ENCODE measurements around the gene INTS1.

INTS1 gene

GRCh38 chr7:1466524-1467271 is 37.5 kb downstream of the INTS1 start:
- Mint-ChIP-seq H3K4me1 (ENCODE audit: low read depth) (peaks cover under 1% of the 10 kb centered on the region), H3K4me3 (no peak overlapping the region), H3K27me3 (no peaks in the 10 kb centered on the region), H3K36me3 (ENCODE audit: low read depth) (peaks cover 13% of the 10 kb centered on the region), H3K9me3 (no peaks in the 10 kb centered on the region), H3K27ac (no peak overlapping the region)
- DNase-seq: no peak

GRCh38 chr7:1464694-1465093 is 39.5 kb downstream of the INTS1 start:
- Mint-ChIP-seq H3K27me3 (no peaks in the 10 kb centered on the region), H3K4me1 (ENCODE audit: low read depth) (peaks cover 6% of the 10 kb centered on the region), H3K9me3 (no peaks in the 10 kb centered on the region), H3K4me3 (no peak overlapping the region), H3K27ac (no peak overlapping the region), H3K36me3 (ENCODE audit: low read depth) (peaks cover 6% of the 10 kb centered on the region)
- DNase-seq: no peak

GRCh38 chr7:1463676-1464223 is 40.4 kb downstream of the INTS1 start:
- Mint-ChIP-seq H3K4me1 (ENCODE audit: low read depth) (peaks cover 6% of the 10 kb centered on the region), H3K36me3 (ENCODE audit: low read depth) (peaks cover 3% of the 10 kb centered on the region), H3K27me3 (no peaks in the 10 kb centered on the region), H3K27ac (no peak overlapping the region), H3K4me3 (no peak overlapping the region), H3K9me3 (no peaks in the 10 kb centered on the region)
- no peak for DNase-seq

- H3K9me3 Mint-ChIP-seq: no peaks in the 10 kb centered on the region
- no peaks in the 10 kb centered on the region for H3K27me3 Mint-ChIP-seq
- no peak for DNase-seq
- peaks cover 12% of the 10 kb centered on the region for H3K4me1 Mint-ChIP-seq (ENCODE audit: low read depth)
- H3K36me3 Mint-ChIP-seq (ENCODE audit: low read depth): no peaks in the 10 kb centered on the region
- peak overlapping the region; percentile 8 for H3K27ac Mint-ChIP-seq
- no peak overlapping the region for H3K4me3 Mint-ChIP-seq
Measured at GRCh38 chr7:1461646-1462375, 42.4 kb downstream of the INTS1 start.

- H3K36me3 Mint-ChIP-seq (ENCODE audit: low read depth): no peaks in the 10 kb centered on the region
- no peaks in the 10 kb centered on the region for H3K27me3 Mint-ChIP-seq
- H3K4me3 Mint-ChIP-seq: no peak overlapping the region
- no peak for DNase-seq
- H3K27ac Mint-ChIP-seq: no peak overlapping the region
- H3K4me1 Mint-ChIP-seq (ENCODE audit: low read depth): peaks cover 12% of the 10 kb centered on the region
- no peaks in the 10 kb centered on the region for H3K9me3 Mint-ChIP-seq
Measured at GRCh38 chr7:1460821-1461645, 43.2 kb downstream of the INTS1 start.

- Mint-ChIP-seq H3K27ac (peak overlapping the region; percentile 26), H3K36me3 (ENCODE audit: low read depth) (no peaks in the 10 kb centered on the region), H3K4me1 (ENCODE audit: low read depth) (peaks cover 12% of the 10 kb centered on the region), H3K9me3 (no peaks in the 10 kb centered on the region), H3K4me3 (peak overlapping the region; percentile 61), H3K27me3 (no peaks in the 10 kb centered on the region)
- DNase-seq: no peak
Measured at GRCh38 chr7:1459920-1460820, 44.0 kb downstream of the INTS1 start.

GRCh38 chr7:1459512-1459892 is 44.7 kb downstream of the INTS1 start:
- H3K9me3 Mint-ChIP-seq: no peaks in the 10 kb centered on the region

GRCh38 chr7:1458683-1459511 is 45.3 kb downstream of the INTS1 start, which contains the start of gene MICALL2:
TSS of gene MICALL2 (minus strand) at chr7:1459470. CDS start at chr7:1459326, 144 bp downstream.
- no peak for DNase-seq
- Mint-ChIP-seq H3K4me3 (peak within 1 kb of the TSS; percentile 75), H3K36me3 (ENCODE audit: low read depth) (no peaks in the 10 kb centered on the region), H3K27me3 (no peaks in the 10 kb centered on the region), H3K9me3 (no peaks in the 10 kb centered on the region), H3K4me1 (ENCODE audit: low read depth) (peaks cover 12% of the 10 kb centered on the region), H3K27ac (peak within 1 kb of the TSS; percentile 44)

More at GRCh38 chr7:1459512-1459892, 44.7 kb downstream of the INTS1 start:
- DNase-seq: peak; percentile 98
- Mint-ChIP-seq H3K4me1 (ENCODE audit: low read depth) (peaks cover 12% of the 10 kb centered on the region), H3K27ac (no peak overlapping the region), H3K4me3 (peak overlapping the region; percentile 75), H3K27me3 (no peaks in the 10 kb centered on the region), H3K36me3 (ENCODE audit: low read depth) (no peaks in the 10 kb centered on the region)

GRCh38 chr7:1457949-1458682 is 46.1 kb downstream of the INTS1 start:
- no peak for DNase-seq
- no peaks in the 10 kb centered on the region for H3K36me3 Mint-ChIP-seq (ENCODE audit: low read depth)
- no peak overlapping the region for H3K27ac Mint-ChIP-seq
- H3K4me1 Mint-ChIP-seq (ENCODE audit: low read depth): peaks cover 12% of the 10 kb centered on the region
- no peaks in the 10 kb centered on the region for H3K27me3 Mint-ChIP-seq
- peak overlapping the region; percentile 26 for H3K4me3 Mint-ChIP-seq
- H3K9me3 Mint-ChIP-seq: no peaks in the 10 kb centered on the region

GRCh38 chr7:1457059-1457948 is 46.9 kb downstream of the INTS1 start:
- no peaks in the 10 kb centered on the region for H3K36me3 Mint-ChIP-seq (ENCODE audit: low read depth)
- H3K4me1 Mint-ChIP-seq (ENCODE audit: low read depth): peaks cover 12% of the 10 kb centered on the region
- no peaks in the 10 kb centered on the region for H3K9me3 Mint-ChIP-seq
- H3K27me3 Mint-ChIP-seq: no peaks in the 10 kb centered on the region
- no peak overlapping the region for H3K4me3 Mint-ChIP-seq
- DNase-seq: no peak
- H3K27ac Mint-ChIP-seq: no peak overlapping the region

- Mint-ChIP-seq H3K27ac (no peak overlapping the region), H3K9me3 (no peaks in the 10 kb centered on the region), H3K4me3 (no peak overlapping the region), H3K36me3 (ENCODE audit: low read depth) (no peaks in the 10 kb centered on the region), H3K4me1 (ENCODE audit: low read depth) (peaks cover 11% of the 10 kb centered on the region), H3K27me3 (no peaks in the 10 kb centered on the region)
- no peak for DNase-seq
Measured at GRCh38 chr7:1455955-1456354, 48.2 kb downstream of the INTS1 start.

All from activated T-cell treated with anti-CD3 and anti-CD28 coated beads, Interleukin-2, amount 50 U/mL, for 24 hours (primary cell).